CD4-positive, CD25-positive, alpha-beta regulatory T cell (primary cell): ENCODE measurements around the gene ZNF568. TPM values are rescaled to one million over a fixed set of nuclear protein-coding genes. Genes with fewer than 3 reads are reported as not detected.

Experiments
- polyA plus RNA-seq, 4 donors: library from polyadenylated mRNA; unstranded; fragments of 300-500 nt; fragmentation: Illumina TruSeq; gene quantifications; one replicate each; pipeline ENCODE4 v1.2.3, GENCODE V29; 2021
- total RNA-seq: library from RNA; stranded (reverse); gene quantifications from one replicate; pipeline ENCODE4 v1.2.3, GENCODE V29; 2022

ZNF568 gene
- total and polyA plus RNA-seq, 5 donors from 2014 or later, result 6.7 to 13.3 (median 9.3) TPM

Other genes with a start within 250 kb of the ZNF568 start
- 9.4 TPM for gene ZNF461, start 249.5 kb upstream of the ZNF568 start, total RNA-seq
- gene ZNF461, start 249.5 kb upstream of the ZNF568 start, polyA plus RNA-seq, result 1 to 10 TPM; 1.9 to 6.7 (median 4.8) TPM
- gene ZNF567, start 228.7 kb upstream of the ZNF568 start, total RNA-seq, result 5.6 TPM
- 1 to 10 TPM; 6.9 to 9.0 (median 7.8) TPM for gene ZNF567, start 228.7 kb upstream of the ZNF568 start, polyA plus RNA-seq
- gene ZNF850, start 143.5 kb upstream of the ZNF568 start, total RNA-seq, result 1.7 TPM
- 1 to 10 TPM in 1 of 4 donors, under 1 TPM in 3; 0.47 to 1.7 (median 0.65) TPM for gene ZNF850, start 143.5 kb upstream of the ZNF568 start, polyA plus RNA-seq
- gene ZNF790, start 77.9 kb upstream of the ZNF568 start, total RNA-seq, result 3.7 TPM
- gene ZNF790, start 77.9 kb upstream of the ZNF568 start, polyA plus RNA-seq, result 1 to 10 TPM; 6.2 to 9.4 (median 8.2) TPM
- 9.1 TPM for gene ZNF345, start 65.5 kb upstream of the ZNF568 start, total RNA-seq
- 10 to 100 TPM in 2 of 4 donors, 1 to 10 TPM in 2; 6.8 to 12.9 (median 8.7) TPM for gene ZNF345, start 65.5 kb upstream of the ZNF568 start, polyA plus RNA-seq
- gene ZNF829, start within 50 bp of the ZNF568 start, total RNA-seq, result 4.8 TPM
- gene ZNF829, start within 50 bp of the ZNF568 start, polyA plus RNA-seq, result 1 to 10 TPM; 2.0 to 4.0 (median 2.3) TPM
- 8.2 TPM for gene ZNF420, start 162.1 kb downstream of the ZNF568 start, total RNA-seq
- gene ZNF420, start 162.1 kb downstream of the ZNF568 start, polyA plus RNA-seq, result 10 to 100 TPM; 18.3 to 41.5 (median 28.0) TPM